Measurements from ENCODE around the gene SYNDIG1. TPM values are rescaled to one million over a fixed set of nuclear protein-coding genes. Genes with fewer than 3 reads are reported as not detected.
"Not testable (repeated sequence)": the region's sequence is repeated elsewhere in the genome, so short reads cannot be mapped to it uniquely, and the experiment has no call there.

SYNDIG1 gene
- total RNA-seq, 1 donor from 2014 or later = 0.17 TPM

DNA sequence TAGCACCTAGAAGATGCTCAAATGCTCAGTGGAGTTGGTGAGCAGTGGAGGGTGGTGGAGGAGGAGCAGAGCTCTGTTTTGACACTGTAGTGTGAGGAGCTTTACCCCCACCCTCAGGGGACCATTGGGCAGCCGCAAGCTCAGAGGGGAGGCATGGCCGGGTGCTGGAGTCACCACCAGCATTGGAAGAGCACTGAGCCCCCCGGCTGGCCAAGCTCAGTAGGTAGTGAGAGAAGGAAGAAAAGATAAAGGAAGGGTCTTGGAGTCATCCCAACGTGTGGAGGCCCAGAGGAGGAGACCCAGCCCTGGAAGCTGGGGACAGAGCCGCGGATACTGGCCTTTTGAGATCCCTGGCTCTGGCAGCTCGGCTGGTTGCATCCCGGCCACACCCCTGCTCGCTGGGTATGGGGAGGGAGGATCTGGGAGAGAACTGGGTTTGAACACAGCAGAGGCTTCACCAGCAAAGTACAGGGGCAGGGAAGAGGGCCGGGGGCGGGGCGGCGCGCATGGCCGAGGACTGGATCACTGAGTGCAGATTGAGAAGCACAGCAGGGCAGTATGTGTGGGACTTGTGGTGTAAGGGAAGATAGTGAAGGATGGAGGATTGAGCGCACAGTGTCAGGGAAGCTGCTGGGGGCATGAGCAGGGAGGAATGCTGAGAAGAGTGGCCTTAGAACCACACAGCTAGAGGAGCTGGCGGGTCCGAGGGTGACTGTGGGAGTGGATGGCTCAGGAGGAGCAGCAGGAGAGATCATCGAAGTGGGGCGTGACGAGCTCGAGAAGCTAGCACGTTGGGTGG lies 24.4 kb downstream of the SYNDIG1 start:
- no peak for DNase-seq

DNA sequence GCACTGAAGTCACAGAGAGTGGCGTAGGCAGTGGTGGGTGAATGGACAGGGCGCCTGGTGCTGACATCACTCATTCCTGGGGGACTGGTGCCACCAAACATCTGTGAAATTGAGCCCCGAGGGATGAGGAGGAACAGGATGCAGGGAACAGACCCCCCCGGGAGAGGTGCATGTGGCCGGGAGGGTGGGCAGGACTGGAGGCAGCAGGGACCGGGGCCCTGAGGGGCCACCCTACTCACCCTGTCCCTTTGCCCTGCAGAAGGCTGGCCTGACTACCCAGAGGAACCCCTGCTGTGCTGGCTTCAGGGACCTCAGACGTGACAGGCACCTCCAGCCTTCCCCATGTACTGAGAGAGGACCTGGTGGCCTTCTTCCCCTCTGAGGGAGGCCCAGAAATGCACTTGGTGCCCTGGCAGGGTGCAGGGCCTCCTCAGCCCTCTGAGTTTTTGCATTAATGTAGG lies 25.1 kb downstream of the SYNDIG1 start:
- no peak for DNase-seq

GRCh38 chr20:24495266-24495665 lies 25.8 kb downstream of the SYNDIG1 start:
- no peak for DNase-seq

- DNase-seq = no peak
These were observed 28.4 kb downstream of the SYNDIG1 start for GRCh38 chr20:24497851-24498250.

GRCh38 chr20:24498641-24499040 lies 29.2 kb downstream of the SYNDIG1 start:
- no peak for DNase-seq

DNA sequence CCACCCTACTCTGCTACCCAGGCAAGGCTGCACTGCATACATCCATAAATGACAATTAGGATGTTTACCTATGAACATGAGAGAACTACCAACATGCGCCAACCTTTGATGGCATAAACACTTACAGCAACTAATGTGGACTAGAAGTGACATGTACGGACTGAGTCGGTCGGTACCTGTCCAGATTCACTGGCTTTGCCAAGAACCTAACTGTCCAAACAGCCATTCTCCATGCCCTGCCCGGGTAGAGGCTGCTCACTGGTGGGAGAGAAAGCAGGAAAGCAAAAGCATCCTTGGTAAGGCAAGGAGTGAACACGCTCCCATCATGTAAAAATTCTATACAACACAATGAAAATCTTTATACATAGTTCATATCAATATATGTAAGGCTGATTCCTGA lies 30.0 kb downstream of the SYNDIG1 start:
- no peak for DNase-seq

DNA sequence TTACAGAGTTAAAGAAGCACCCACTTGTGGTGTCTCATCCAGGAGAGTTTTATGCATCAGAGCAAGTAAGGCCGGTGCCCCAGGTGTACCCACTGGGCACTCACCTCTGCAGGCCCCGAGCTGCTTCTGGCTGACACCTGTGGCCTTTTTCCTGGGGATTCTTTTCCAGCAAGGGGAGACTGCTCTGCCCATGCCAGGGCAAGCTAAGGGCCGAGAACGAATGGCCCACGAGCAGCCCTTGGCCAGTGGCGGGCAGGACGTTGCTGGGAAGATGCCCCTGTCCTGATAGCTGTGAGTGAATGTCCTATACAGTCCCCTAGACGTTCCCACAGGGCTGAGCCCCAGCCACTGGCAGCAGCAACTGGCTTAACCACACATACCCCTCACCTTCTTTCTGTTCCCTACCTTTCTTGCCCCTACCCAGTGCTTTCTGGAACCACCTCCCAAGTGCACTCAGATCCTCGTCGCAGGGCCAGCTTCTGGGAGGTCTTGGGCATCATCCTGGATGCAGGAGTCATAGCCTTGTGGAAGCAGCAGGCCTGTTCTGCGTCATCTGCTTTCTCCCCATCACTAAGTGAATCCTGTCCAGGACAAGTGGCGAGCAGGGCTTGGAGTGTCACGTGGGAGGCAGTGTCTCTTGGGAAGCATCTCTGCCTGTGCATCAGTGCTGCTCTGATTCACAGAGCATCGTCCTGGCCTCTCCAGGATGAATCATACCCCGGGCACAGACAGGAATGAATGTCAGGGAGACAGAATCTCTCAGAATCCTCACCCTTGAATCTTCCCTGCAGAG lies 32.5 kb downstream of the SYNDIG1 start:
- no peak for DNase-seq

DNA sequence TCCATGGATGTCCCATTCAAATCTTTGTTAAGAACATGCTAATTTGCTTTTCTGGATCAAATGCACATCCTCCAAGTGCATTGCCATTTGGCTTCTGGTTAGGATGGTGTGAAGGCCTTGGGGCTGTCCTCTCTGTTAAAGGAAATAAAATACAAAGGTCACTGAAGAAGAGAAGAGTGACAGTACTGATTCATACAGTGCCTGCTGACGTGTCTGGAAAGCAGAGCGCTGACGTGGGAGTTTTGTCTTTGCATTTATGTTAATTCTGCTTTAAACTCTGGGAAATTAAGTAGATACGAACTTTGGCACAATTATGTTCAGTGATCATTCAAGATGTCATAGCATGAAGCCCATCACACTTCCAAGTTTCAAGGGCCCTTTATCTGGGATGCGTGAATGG lies 33.2 kb downstream of the SYNDIG1 start:
- DNase-seq = no peak

- DNase-seq = no peak
These were observed 34.0 kb downstream of the SYNDIG1 start for GRCh38 chr20:24503352-24503931.

GRCh38 chr20:24504331-24505285 lies 35.2 kb downstream of the SYNDIG1 start:
- no peak for DNase-seq

DNA sequence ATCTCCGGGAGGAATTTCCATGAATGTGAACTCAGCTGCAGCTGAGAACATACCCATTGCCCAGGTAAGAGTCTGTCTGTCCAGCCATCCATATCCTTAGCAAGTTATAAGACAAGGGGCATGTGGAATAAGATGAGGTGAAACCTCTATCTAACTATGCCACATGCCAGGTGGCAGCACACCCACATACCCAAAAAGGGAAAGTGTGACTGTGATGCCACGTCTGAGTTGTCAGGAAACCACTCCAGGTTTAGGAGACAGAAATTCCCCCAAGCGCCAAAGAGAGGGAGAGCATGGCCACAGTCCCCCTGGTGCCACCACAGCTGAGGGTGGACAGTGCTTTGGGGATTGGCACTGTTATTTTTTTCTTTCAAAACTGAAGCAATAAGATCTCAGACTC lies 36.7 kb downstream of the SYNDIG1 start:
- DNase-seq = no peak

GRCh38 chr20:24506696-24507095 lies 37.3 kb downstream of the SYNDIG1 start:
- no peak for DNase-seq

- no peak for DNase-seq
These were observed 37.9 kb downstream of the SYNDIG1 start for GRCh38 chr20:24507182-24507853.

GRCh38 chr20:24512441-24512840 lies 43.0 kb downstream of the SYNDIG1 start:
- not testable (repeated sequence) for DNase-seq

DNA sequence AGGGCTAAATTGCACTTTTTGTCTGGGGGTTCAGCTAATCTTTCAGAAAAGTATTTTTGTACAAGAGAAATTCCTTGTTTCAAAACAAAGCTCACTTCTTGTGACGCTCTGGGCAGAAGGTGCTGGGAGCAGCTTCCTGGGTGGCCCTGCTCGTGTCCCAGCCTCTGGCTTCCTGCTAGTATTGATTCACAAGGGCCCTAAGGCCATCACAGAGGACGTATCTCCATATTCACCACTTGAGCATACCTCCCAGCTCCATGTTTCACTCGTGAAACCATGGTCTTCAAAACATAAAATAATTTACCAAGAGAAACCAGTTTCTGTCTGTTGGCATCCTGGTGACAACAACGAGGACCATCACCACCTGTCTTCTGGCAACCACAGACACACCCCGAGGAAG lies 49.1 kb downstream of the SYNDIG1 start:
- no peak for DNase-seq

DNA sequence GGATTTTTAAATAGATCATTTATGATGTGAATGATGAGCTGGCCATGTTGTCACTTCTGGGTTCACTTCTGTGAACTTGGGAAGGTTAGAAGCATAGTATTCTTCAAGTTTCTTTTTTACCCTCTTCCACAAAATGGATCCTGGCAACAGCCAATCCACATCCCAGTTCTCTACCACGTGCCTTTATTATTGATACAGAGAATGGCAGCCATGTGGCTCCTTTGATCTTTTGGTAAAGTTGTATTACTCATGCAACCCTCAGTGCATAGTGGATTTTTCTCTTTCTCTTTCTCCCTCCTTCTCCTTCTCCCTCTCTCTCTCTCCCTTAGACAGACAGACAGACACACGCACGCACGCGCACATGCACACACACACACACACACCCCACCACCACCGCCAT lies 50.0 kb downstream of the SYNDIG1 start:
- no peak for DNase-seq

DNA sequence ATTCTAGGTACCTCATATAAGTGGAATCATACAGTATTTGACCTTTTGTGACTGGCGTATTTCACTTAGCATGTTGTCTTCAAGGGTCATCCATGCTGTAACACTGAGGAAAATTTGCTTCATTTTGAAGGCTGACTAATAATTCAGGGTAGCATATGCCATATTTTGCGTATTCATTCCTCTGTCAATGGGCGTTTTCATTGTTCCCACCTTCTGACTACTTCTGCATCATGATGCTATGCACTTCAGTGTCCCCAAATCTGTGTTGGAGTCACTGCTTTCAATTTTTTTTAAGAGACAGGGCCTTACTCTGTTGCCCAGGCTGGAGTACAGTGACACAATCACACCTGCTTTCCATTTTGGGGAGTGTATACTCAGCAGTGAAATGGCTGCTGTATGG lies 51.6 kb downstream of the SYNDIG1 start:
- no peak for DNase-seq

DNA sequence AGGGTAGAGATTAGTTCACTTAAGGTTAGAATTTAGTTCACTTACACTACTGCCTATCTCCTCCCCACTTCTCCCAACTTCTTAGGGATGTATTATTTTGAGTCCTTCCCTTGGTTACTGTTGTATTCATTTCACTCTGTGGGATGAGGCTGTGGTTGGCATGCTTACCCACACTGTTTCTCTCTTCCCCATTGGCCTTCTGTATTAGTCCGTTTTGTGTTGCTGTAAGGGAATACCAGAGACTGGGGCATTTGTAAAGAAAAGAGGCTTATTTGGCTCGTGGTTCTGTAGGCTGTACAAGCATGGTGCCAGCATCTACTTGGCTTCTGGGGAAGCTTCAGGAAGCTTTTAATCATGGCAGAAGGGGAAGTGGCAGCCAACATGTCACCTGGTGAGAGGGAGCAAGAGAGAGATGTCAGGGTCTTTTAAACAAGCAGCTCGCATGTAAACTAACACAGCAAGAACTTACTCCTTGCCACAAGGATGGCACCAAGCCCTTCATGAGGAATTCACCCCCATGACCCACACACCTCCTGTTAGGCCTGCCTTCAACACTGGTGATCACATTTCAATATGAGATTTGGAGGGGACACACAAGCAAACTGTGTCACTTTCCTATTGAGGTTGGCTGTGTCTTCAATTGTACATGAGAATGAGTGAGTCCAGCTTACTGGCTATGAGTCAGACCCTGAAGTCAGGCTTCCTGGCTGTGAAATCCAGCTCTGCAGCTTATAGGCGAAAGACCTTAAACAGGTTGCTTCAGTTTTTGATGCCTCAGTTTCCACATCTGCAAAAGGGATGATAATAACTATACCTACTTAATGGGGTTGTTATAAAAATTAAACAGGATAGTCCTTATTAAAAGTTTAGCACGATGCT lies 53.3 kb downstream of the SYNDIG1 start:
- DNase-seq = no peak

GRCh38 chr20:24523661-24524060 lies 54.2 kb downstream of the SYNDIG1 start:
- DNase-seq = no peak

GRCh38 chr20:24528583-24529368 lies 59.3 kb downstream of the SYNDIG1 start:
- DNase-seq = no peak

Data from dermis blood vessel endothelial cell (primary cell).